Measurements from ENCODE around the gene TTLL8.

GRCh38 chr22:49995041-49995360 is 63.1 kb downstream of the TTLL8 start:
- TF ChIP-seq CTCF (IDR thresholded peaks at IDR 0.05), result no peak
- no peak for TF ChIP-seq EP300 (IDR thresholded peaks at IDR 0.05)
